Measurements from ENCODE around the gene GRID1. TPM values are rescaled to one million over a fixed set of nuclear protein-coding genes. Genes with fewer than 3 reads are reported as not detected.

GRID1 gene
- total RNA-seq, 4 donors from 2014 or later = 1.4 to 4.9 (median 2.0) TPM

GRCh38 chr10:86162696-86163400, 203.7 kb downstream of the GRID1 start:
- no peak for TF ChIP-seq POLR2A (IDR thresholded peaks at IDR 0.05)
- TF ChIP-seq, protein P1, sequence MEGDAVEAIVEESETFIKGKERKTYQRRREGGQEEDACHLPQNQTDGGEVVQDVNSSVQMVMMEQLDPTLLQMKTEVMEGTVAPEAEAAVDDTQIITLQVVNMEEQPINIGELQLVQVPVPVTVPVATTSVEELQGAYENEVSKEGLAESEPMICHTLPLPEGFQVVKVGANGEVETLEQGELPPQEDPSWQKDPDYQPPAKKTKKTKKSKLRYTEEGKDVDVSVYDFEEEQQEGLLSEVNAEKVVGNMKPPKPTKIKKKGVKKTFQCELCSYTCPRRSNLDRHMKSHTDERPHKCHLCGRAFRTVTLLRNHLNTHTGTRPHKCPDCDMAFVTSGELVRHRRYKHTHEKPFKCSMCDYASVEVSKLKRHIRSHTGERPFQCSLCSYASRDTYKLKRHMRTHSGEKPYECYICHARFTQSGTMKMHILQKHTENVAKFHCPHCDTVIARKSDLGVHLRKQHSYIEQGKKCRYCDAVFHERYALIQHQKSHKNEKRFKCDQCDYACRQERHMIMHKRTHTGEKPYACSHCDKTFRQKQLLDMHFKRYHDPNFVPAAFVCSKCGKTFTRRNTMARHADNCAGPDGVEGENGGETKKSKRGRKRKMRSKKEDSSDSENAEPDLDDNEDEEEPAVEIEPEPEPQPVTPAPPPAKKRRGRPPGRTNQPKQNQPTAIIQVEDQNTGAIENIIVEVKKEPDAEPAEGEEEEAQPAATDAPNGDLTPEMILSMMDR (IDR thresholded peaks at IDR 0.05) = no peak
- no peak overlapping the region for H3K4me3 ChIP-seq (ENCODE audit: low read depth, poor library complexity, severe bottlenecking)
- peak in 1 of 2 donors; percentile 78 for DNase-seq (ENCODE audit: low spot score in 2 of 2)
- 90 to 99% methylated on average over 5 of the region's 5 CpGs for WGBS, 2 donors
- intact Hi-C loops (cut with DNase I; ENCODE audit: low total_unique reads) = no loop called here

- 80 to 84% methylated on average over 2 of the region's 2 CpGs for WGBS, 2 donors
- intact Hi-C loops (cut with DNase I; ENCODE audit: low total_unique reads) = no loop called here
- H3K4me3 ChIP-seq (ENCODE audit: low read depth, poor library complexity, severe bottlenecking) = no peak overlapping the region
- peak in 1 of 2 donors; percentile 52 for DNase-seq (ENCODE audit: low spot score in 2 of 2)
- no peak for TF ChIP-seq POLR2A (IDR thresholded peaks at IDR 0.05)
- TF ChIP-seq, protein P1 (IDR thresholded peaks at IDR 0.05) = no peak
Measured at GRCh38 chr10:86162036-86162435, 204.6 kb downstream of the GRID1 start.

DNA sequence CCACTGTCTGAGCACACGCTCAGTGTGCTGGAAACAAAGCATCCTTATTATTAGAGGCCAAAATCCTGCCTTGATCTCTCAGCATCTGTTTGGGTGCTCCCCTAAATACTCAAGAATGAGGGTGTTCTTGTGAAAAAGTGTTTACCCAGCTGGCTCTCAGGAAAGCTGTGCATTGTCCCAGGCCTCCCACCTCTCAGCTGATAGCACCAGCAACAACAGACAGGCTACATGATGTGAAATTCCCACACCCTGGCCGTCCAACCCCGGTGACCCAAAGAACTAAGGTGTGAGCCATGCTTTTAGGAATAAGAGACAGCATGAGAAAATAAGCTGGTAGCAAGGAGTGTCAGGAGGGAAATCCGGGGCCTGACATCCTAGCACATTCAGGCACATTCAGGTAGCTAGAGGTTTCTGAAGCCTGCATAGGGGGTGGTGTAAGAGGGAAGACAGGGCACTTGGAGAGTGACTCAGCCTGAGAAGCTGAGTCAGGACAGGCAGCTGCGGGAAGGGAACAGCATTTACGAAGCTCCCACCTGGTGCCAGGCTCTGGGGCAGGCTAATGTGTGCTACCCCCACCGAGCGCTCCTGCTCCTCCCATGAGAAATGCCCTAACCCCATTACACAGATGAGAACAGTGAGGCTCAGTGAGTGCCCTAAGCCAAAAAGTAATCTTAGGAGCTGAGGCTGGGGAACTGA, 205.6 kb downstream of the GRID1 start:
- no peak for TF ChIP-seq POLR2A (IDR thresholded peaks at IDR 0.05)
- TF ChIP-seq, protein P1 (IDR thresholded peaks at IDR 0.05) = no peak
- 76 to 90% methylated on average over 8 of the region's 8 CpGs for WGBS, 2 donors

GRCh38 chr10:86159797-86160196, 206.8 kb downstream of the GRID1 start:
- no peak for TF ChIP-seq POLR2A (IDR thresholded peaks at IDR 0.05)
- TF ChIP-seq, protein P1 (IDR thresholded peaks at IDR 0.05) = no peak
- no peak for DNase-seq (ENCODE audit: low spot score in 2 of 2)
- intact Hi-C loops (cut with DNase I; ENCODE audit: low total_unique reads) = no loop called here
- no peak overlapping the region for H3K4me3 ChIP-seq (ENCODE audit: low read depth, poor library complexity, severe bottlenecking)
- 67 to 79% methylated on average over 3 of the region's 3 CpGs for WGBS, 2 donors

More for the DNA sequence above, 205.6 kb downstream of the GRID1 start:
- H3K4me3 ChIP-seq (ENCODE audit: low read depth, poor library complexity, severe bottlenecking) = no peak overlapping the region
- DNase-seq (ENCODE audit: low spot score in 2 of 2) = no peak
- intact Hi-C loops (cut with DNase I; ENCODE audit: low total_unique reads) = no loop called here

DNA sequence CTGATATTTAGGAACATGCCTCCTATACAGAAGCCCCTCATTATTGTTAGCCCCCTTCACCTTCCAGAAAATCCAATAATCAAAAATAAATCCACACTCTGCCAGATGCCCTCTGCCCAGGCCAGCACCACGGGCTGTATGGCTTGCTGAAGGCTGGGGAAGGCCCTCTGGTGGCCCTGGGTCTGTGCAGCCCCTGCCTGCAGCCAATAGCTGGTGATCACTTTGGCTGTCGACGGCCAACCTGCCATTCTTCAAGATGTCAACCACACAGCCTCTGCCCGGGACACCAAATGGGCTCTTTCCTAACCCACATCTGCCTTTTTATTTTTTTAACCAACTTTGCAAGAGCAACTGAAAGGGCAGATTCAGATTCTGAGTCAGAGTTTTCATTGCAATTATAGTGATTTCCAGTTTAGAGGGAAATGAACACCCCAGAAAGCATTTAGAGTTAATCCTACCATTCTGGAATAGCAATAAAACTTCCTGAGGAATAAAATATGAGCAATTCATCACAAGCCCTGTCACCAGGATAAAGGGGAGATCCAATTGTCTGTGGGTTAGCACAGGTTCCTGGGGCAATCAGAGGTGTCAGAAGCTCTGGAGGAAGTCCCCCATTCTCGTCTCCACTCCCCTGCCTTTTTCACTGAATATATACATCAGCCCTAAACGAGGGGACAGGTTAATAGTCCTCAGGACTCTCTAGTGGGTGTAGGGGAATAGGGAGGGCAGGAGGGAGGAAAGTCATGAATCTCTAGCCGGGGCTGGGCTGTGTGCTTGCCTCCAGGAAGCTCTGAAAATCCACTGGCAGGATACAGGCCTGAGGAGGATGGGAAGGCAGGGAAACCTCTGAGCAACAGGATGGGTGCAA, 211.3 kb downstream of the GRID1 start:
- TF ChIP-seq, protein P1 (IDR thresholded peaks at IDR 0.05) = no peak
- no peak for TF ChIP-seq POLR2A (IDR thresholded peaks at IDR 0.05)
- no peak overlapping the region for H3K4me3 ChIP-seq (ENCODE audit: low read depth, poor library complexity, severe bottlenecking)
- WGBS, 2 donors = 45 to 49% methylated on average over 7 of the region's 7 CpGs
- intact Hi-C loops (cut with DNase I; ENCODE audit: low total_unique reads) = no loop called here
- no peak for DNase-seq (ENCODE audit: low spot score in 2 of 2)

All from lower leg skin (tissue), 4 donors.